ENCODE measurements around the gene SUSD6. TPM values are rescaled to one million over a fixed set of nuclear protein-coding genes. Genes with fewer than 3 reads are reported as not detected.
A peak's percentile ranks its signal among the peaks of the same experiment; 100 is the strongest.

SUSD6 gene
- polyA plus RNA-seq, 1 of the 3 experiments (the other 2 are of a cell fraction) = 8.5 TPM

- no peak for TF ChIP-seq EZH2phosphoT487 (IDR thresholded peaks at IDR 0.05; ENCODE audit: borderline replicate concordance, low read depth)
- TF ChIP-seq CTCF (IDR thresholded peaks at IDR 0.05) = no peak
- TF ChIP-seq RCOR1 (IDR thresholded peaks at IDR 0.05; ENCODE audit: low read length) = no peak
- no peak for TF ChIP-seq TCF12 (IDR thresholded peaks at IDR 0.05)
- TF ChIP-seq RXRA (IDR thresholded peaks at IDR 0.05; ENCODE audit: borderline replicate concordance, low read depth) = no peak
- no peak for TF ChIP-seq RAD21 (IDR thresholded peaks at IDR 0.05; ENCODE audit: low read length)
- no peak for TF ChIP-seq YY1 (IDR thresholded peaks at IDR 0.05; ENCODE audit: low read depth)
- no peak for TF ChIP-seq MXI1 (IDR thresholded peaks at IDR 0.05; ENCODE audit: low read depth, low read length)
- no peak for TF ChIP-seq SMC3 (IDR thresholded peaks at IDR 0.05; ENCODE audit: low read depth, low read length)
- no peak for TF ChIP-seq FOSL2 (IDR thresholded peaks at IDR 0.05; ENCODE audit: borderline replicate concordance, low read depth)
- no peak for TF ChIP-seq TAF1 (IDR thresholded peaks at IDR 0.05; ENCODE audit: borderline replicate concordance, low read depth, low read length)
These were observed 99.7 kb downstream of the SUSD6 start for GRCh38 chr14:69711065-69711464.

GRCh38 chr14:69711477-69711876 is 100.1 kb downstream of the SUSD6 start:
- Histone ChIP-seq H3K4me3 (ENCODE audit: low read depth in 2 of 2, low read length in 1 of 2) (no peak overlapping the region), H3K79me2 (ENCODE audit: insufficient read depth) (no peaks in the 10 kb centered on the region), H3K27ac (ENCODE audit: low read depth in 2 of 2, low read length in 1 of 2) (peak overlapping the region in 1 of 2 experiments; percentile 14; a peak in 1 of 4 replicates), H3K9me2 (no peaks in the 10 kb centered on the region), H3K9ac (no peak overlapping the region), H3K4me1 (ENCODE audit: control insufficient read depth in 1 of 2, insufficient read depth in 2 of 2, low read depth in 1 of 2, low read length in 1 of 2) (peaks cover 21 to 44% of the 10 kb centered on the region in 2 experiments; a peak in 3 of 4 replicates), H3K4me2 (no peak overlapping the region), H4K20me1 (ENCODE audit: insufficient read depth) (no peaks in the 10 kb centered on the region), H3K9me3 (no peaks in the 10 kb centered on the region), H3K36me3 (replicated peaks in 1 of 2; ENCODE audit: control insufficient read depth in 1 of 2, insufficient read depth in 2 of 2, low read length in 1 of 2) (peaks cover 9 to 14% of the 10 kb centered on the region in 2 experiments), H3F3A (replicated peaks; ENCODE audit: insufficient read depth) (peaks cover 9% of the 10 kb centered on the region), H3K27me3 (ENCODE audit: insufficient read depth) (no peaks in the 10 kb centered on the region), H2AFZ (ENCODE audit: low read depth) (no peak overlapping the region)
- ChIA-PET CTCF (interaction anchor here (0.9 to 3.7 kb wide), 7 partner anchors 12 to 176 kb away, joined by 3 to 15 read pairs (median 4); no protein-coding TSS in a partner anchor), POLR2A (no interaction called here)
- DNase-seq = no peak
- no peak for TF ChIP-seq POLR2AphosphoS5 (IDR thresholded peaks at IDR 0.05; ENCODE audit: low read depth, low read length)
- no peak for TF ChIP-seq RXRA (IDR thresholded peaks at IDR 0.05; ENCODE audit: borderline replicate concordance, low read depth)
- no peak for TF ChIP-seq ZBTB33 (IDR thresholded peaks at IDR 0.05; ENCODE audit: borderline replicate concordance, low read depth)
- TF ChIP-seq IRF3 (IDR thresholded peaks at IDR 0.05; ENCODE audit: low read depth, low read length) = no peak
- no peak for TF ChIP-seq TCF12 (IDR thresholded peaks at IDR 0.05)
- no peak for TF ChIP-seq USF2 (IDR thresholded peaks at IDR 0.05; ENCODE audit: borderline replicate concordance, low read depth, low read length)
- TF ChIP-seq MAX (IDR thresholded peaks at IDR 0.05; ENCODE audit: low read depth) = no peak
- no peak for TF ChIP-seq JUND (IDR thresholded peaks at IDR 0.05)
- no peak for TF ChIP-seq RCOR1 (IDR thresholded peaks at IDR 0.05; ENCODE audit: low read length)
- TF ChIP-seq NFIC (IDR thresholded peaks at IDR 0.05; ENCODE audit: borderline replicate concordance) = no peak
- no peak for TF ChIP-seq MXI1 (IDR thresholded peaks at IDR 0.05; ENCODE audit: low read depth, low read length)
- no peak for TF ChIP-seq TAF1 (IDR thresholded peaks at IDR 0.05; ENCODE audit: borderline replicate concordance, low read depth, low read length)
- 83% methylated on average over 1 of the region's 1 CpG for WGBS (ENCODE audit: low lambda C conversion rate)

More at GRCh38 chr14:69711065-69711464, 99.7 kb downstream of the SUSD6 start:
- H3K9me2 ChIP-seq = no peaks in the 10 kb centered on the region
- H3K27ac ChIP-seq (ENCODE audit: low read depth in 2 of 2, low read length in 1 of 2) = no peak overlapping the region; a peak in 1 of 4 replicates
- no peaks in the 10 kb centered on the region for H3K27me3 ChIP-seq (ENCODE audit: insufficient read depth)
- no peaks in the 10 kb centered on the region for H4K20me1 ChIP-seq (ENCODE audit: insufficient read depth)
- H3K9ac ChIP-seq = no peak overlapping the region
- no peak overlapping the region for H2AFZ ChIP-seq (ENCODE audit: low read depth)
- no peak overlapping the region for H3K4me2 ChIP-seq
- ChIA-PET POLR2A (no interaction called here), CTCF (interaction anchor here (0.9 to 3.7 kb wide), 8 partner anchors 11 to 176 kb away, joined by 3 to 15 read pairs (median 5); no protein-coding TSS in a partner anchor)
- 90% methylated on average over 4 of the region's 4 CpGs for WGBS (ENCODE audit: low lambda C conversion rate)
- H3K79me2 ChIP-seq (ENCODE audit: insufficient read depth) = no peaks in the 10 kb centered on the region
- no peak for DNase-seq
- H3K4me1 ChIP-seq (ENCODE audit: control insufficient read depth in 1 of 2, insufficient read depth in 2 of 2, low read depth in 1 of 2, low read length in 1 of 2) = peaks cover 17 to 40% of the 10 kb centered on the region in 2 experiments; a peak in 2 of 4 replicates
- H3K9me3 ChIP-seq = no peaks in the 10 kb centered on the region
- H3K4me3 ChIP-seq (ENCODE audit: low read depth in 2 of 2, low read length in 1 of 2) = no peak overlapping the region
- H3K36me3 ChIP-seq (replicated peaks in 1 of 2; ENCODE audit: control insufficient read depth in 1 of 2, insufficient read depth in 2 of 2, low read length in 1 of 2) = peaks cover 11 to 14% of the 10 kb centered on the region in 2 experiments
- peaks cover 5% of the 10 kb centered on the region for H3F3A ChIP-seq (replicated peaks; ENCODE audit: insufficient read depth)
